Measurements from ENCODE around the gene CBL.

- TF ChIP-seq CTCF (IDR thresholded peaks at IDR 0.05) (no peak), POLR2A (IDR thresholded peaks at IDR 0.05) (peak; percentile 12), EP300 (IDR thresholded peaks at IDR 0.05) (no peak)
Measured at GRCh38 chr11:119340335-119341221, 134.4 kb downstream of the CBL start, which contains the start of gene C1QTNF5.
